ENCODE results near the gene CLTCL1.
A peak's percentile ranks its signal among the peaks of the same experiment; 100 is the strongest.
"Not testable (repeated sequence)": the region's sequence is repeated elsewhere in the genome, so short reads cannot be mapped to it uniquely, and the experiment has no call there.

The CLTCL1 gene

GRCh38 chr22:19292458-19293230, 1.1 kb upstream of the CLTCL1 start:
- Histone ChIP-seq H3K27me3 (ENCODE audit: control insufficient read depth in 2 of 2, insufficient read depth in 2 of 2, low read length in 2 of 2) (peaks cover 0 to 3% of the 10 kb centered on the region in 2 donors), H3K9me3 (ENCODE audit: control insufficient read depth in 2 of 2, low read length in 2 of 2) (no peaks in the 10 kb centered on the region), H3K4me3 (ENCODE audit: low read length in 2 of 2) (peak overlapping the region; percentile 91 to 99), H3K9ac (ENCODE audit: low read depth in 1 of 2, low read length in 2 of 2) (peak overlapping the region; percentile 77 to 88), H3K36me3 (ENCODE audit: control insufficient read depth in 2 of 2, insufficient read depth in 2 of 2, low read length in 2 of 2) (no peaks in the 10 kb centered on the region), H3K4me1 (ENCODE audit: control insufficient read depth in 2 of 2, insufficient read depth in 2 of 2, low read length in 2 of 2) (peaks cover 17 to 20% of the 10 kb centered on the region in 2 donors), H3K27ac (ENCODE audit: low read depth in 2 of 2, low read length in 2 of 2) (peak overlapping the region; percentile 18 to 74)

GRCh38 chr22:19291218-19291579, 320 bp downstream of the CLTCL1 start:
- H3K9ac ChIP-seq (ENCODE audit: low read depth in 1 of 2, low read length in 2 of 2) = peak overlapping the region; percentile 8 to 76
- H3K4me1 ChIP-seq (ENCODE audit: control insufficient read depth in 2 of 2, insufficient read depth in 2 of 2, low read length in 2 of 2) = peaks cover 17 to 20% of the 10 kb centered on the region in 2 donors
- peak overlapping the region; percentile 66 to 73 for H3K4me3 ChIP-seq (ENCODE audit: low read length in 2 of 2)
- H3K27ac ChIP-seq (ENCODE audit: low read depth in 2 of 2, low read length in 2 of 2) = no peak overlapping the region
- H3K36me3 ChIP-seq (ENCODE audit: control insufficient read depth in 2 of 2, insufficient read depth in 2 of 2, low read length in 2 of 2) = no peaks in the 10 kb centered on the region
- H3K27me3 ChIP-seq (ENCODE audit: control insufficient read depth in 2 of 2, insufficient read depth in 2 of 2, low read length in 2 of 2) = peaks cover 0 to 3% of the 10 kb centered on the region in 2 donors
- H3K9me3 ChIP-seq (ENCODE audit: control insufficient read depth in 2 of 2, low read length in 2 of 2) = no peaks in the 10 kb centered on the region

GRCh38 chr22:19290400-19291217, 910 bp downstream of the CLTCL1 start:
- Histone ChIP-seq H3K9ac (ENCODE audit: low read depth in 1 of 2, low read length in 2 of 2) (peak overlapping the region; percentile 8 to 76), H3K4me3 (ENCODE audit: low read length in 2 of 2) (peak overlapping the region; percentile 66 to 73), H3K9me3 (ENCODE audit: control insufficient read depth in 2 of 2, low read length in 2 of 2) (no peaks in the 10 kb centered on the region), H3K36me3 (ENCODE audit: control insufficient read depth in 2 of 2, insufficient read depth in 2 of 2, low read length in 2 of 2) (no peaks in the 10 kb centered on the region), H3K27me3 (ENCODE audit: control insufficient read depth in 2 of 2, insufficient read depth in 2 of 2, low read length in 2 of 2) (peaks cover 0 to 3% of the 10 kb centered on the region in 2 donors), H3K4me1 (ENCODE audit: control insufficient read depth in 2 of 2, insufficient read depth in 2 of 2, low read length in 2 of 2) (peaks cover 17 to 20% of the 10 kb centered on the region in 2 donors), H3K27ac (ENCODE audit: low read depth in 2 of 2, low read length in 2 of 2) (no peak overlapping the region)

GRCh38 chr22:19289475-19290161, 1.9 kb downstream of the CLTCL1 start:
- Histone ChIP-seq H3K4me1 (ENCODE audit: control insufficient read depth in 2 of 2, insufficient read depth in 2 of 2, low read length in 2 of 2) (peaks cover 17 to 20% of the 10 kb centered on the region in 2 donors), H3K36me3 (ENCODE audit: control insufficient read depth in 2 of 2, insufficient read depth in 2 of 2, low read length in 2 of 2) (no peaks in the 10 kb centered on the region), H3K27me3 (ENCODE audit: control insufficient read depth in 2 of 2, insufficient read depth in 2 of 2, low read length in 2 of 2) (peaks cover 0 to 3% of the 10 kb centered on the region in 2 donors), H3K4me3 (ENCODE audit: low read length in 2 of 2) (no peak overlapping the region), H3K9me3 (ENCODE audit: control insufficient read depth in 2 of 2, low read length in 2 of 2) (no peaks in the 10 kb centered on the region), H3K9ac (ENCODE audit: low read depth in 1 of 2, low read length in 2 of 2) (no peak overlapping the region), H3K27ac (ENCODE audit: low read depth in 2 of 2, low read length in 2 of 2) (no peak overlapping the region)

GRCh38 chr22:19287889-19288288, 3.6 kb downstream of the CLTCL1 start:
- no peaks in the 10 kb centered on the region for H3K36me3 ChIP-seq (ENCODE audit: control insufficient read depth in 2 of 2, insufficient read depth in 2 of 2, low read length in 2 of 2)
- H3K27ac ChIP-seq (ENCODE audit: low read depth in 2 of 2, low read length in 2 of 2) = no peak overlapping the region
- H3K4me1 ChIP-seq (ENCODE audit: control insufficient read depth in 2 of 2, insufficient read depth in 2 of 2, low read length in 2 of 2) = peaks cover 17 to 19% of the 10 kb centered on the region in 2 donors
- peaks cover 0 to 3% of the 10 kb centered on the region in 2 donors for H3K27me3 ChIP-seq (ENCODE audit: control insufficient read depth in 2 of 2, insufficient read depth in 2 of 2, low read length in 2 of 2)
- no peak overlapping the region for H3K9ac ChIP-seq (ENCODE audit: low read depth in 1 of 2, low read length in 2 of 2)
- no peaks in the 10 kb centered on the region for H3K9me3 ChIP-seq (ENCODE audit: control insufficient read depth in 2 of 2, low read length in 2 of 2)
- no peak overlapping the region for H3K4me3 ChIP-seq (ENCODE audit: low read length in 2 of 2)

- H3K27me3 ChIP-seq (ENCODE audit: control insufficient read depth in 2 of 2, insufficient read depth in 2 of 2, low read length in 2 of 2) = peaks cover 0 to 3% of the 10 kb centered on the region in 2 donors
- no peak overlapping the region for H3K9ac ChIP-seq (ENCODE audit: low read depth in 1 of 2, low read length in 2 of 2)
- no peaks in the 10 kb centered on the region for H3K9me3 ChIP-seq (ENCODE audit: control insufficient read depth in 2 of 2, low read length in 2 of 2)
- no peaks in the 10 kb centered on the region for H3K36me3 ChIP-seq (ENCODE audit: control insufficient read depth in 2 of 2, insufficient read depth in 2 of 2, low read length in 2 of 2)
- H3K4me3 ChIP-seq (ENCODE audit: low read length in 2 of 2) = no peak overlapping the region
- peaks cover 12 to 13% of the 10 kb centered on the region in 2 donors for H3K4me1 ChIP-seq (ENCODE audit: control insufficient read depth in 2 of 2, insufficient read depth in 2 of 2, low read length in 2 of 2)
- no peak overlapping the region for H3K27ac ChIP-seq (ENCODE audit: low read depth in 2 of 2, low read length in 2 of 2)
These were observed 4.3 kb downstream of the CLTCL1 start for GRCh38 chr22:19287076-19287707.

GRCh38 chr22:19285831-19286230, 5.7 kb downstream of the CLTCL1 start:
- H3K36me3 ChIP-seq (ENCODE audit: control insufficient read depth in 2 of 2, insufficient read depth in 2 of 2, low read length in 2 of 2) = no peaks in the 10 kb centered on the region
- H3K9ac ChIP-seq (ENCODE audit: low read depth in 1 of 2, low read length in 2 of 2) = no peak overlapping the region
- H3K4me3 ChIP-seq (ENCODE audit: low read length in 2 of 2) = no peak overlapping the region
- peaks cover 5 to 7% of the 10 kb centered on the region in 2 donors for H3K4me1 ChIP-seq (ENCODE audit: control insufficient read depth in 2 of 2, insufficient read depth in 2 of 2, low read length in 2 of 2)
- no peak overlapping the region for H3K27ac ChIP-seq (ENCODE audit: low read depth in 2 of 2, low read length in 2 of 2)
- H3K9me3 ChIP-seq (ENCODE audit: control insufficient read depth in 2 of 2, low read length in 2 of 2) = no peaks in the 10 kb centered on the region
- H3K27me3 ChIP-seq (ENCODE audit: control insufficient read depth in 2 of 2, insufficient read depth in 2 of 2, low read length in 2 of 2) = peaks cover 0 to 3% of the 10 kb centered on the region in 2 donors

- not testable (repeated sequence) for H3K4me3 ChIP-seq (ENCODE audit: low read length in 2 of 2); H3K9me3 ChIP-seq (ENCODE audit: control insufficient read depth in 2 of 2, low read length in 2 of 2); H3K9ac ChIP-seq (ENCODE audit: low read depth in 1 of 2, low read length in 2 of 2); H3K27me3 ChIP-seq (ENCODE audit: control insufficient read depth in 2 of 2, insufficient read depth in 2 of 2, low read length in 2 of 2); H3K4me1 ChIP-seq (ENCODE audit: control insufficient read depth in 2 of 2, insufficient read depth in 2 of 2, low read length in 2 of 2); H3K36me3 ChIP-seq (ENCODE audit: control insufficient read depth in 2 of 2, insufficient read depth in 2 of 2, low read length in 2 of 2); H3K27ac ChIP-seq (ENCODE audit: low read depth in 2 of 2, low read length in 2 of 2)
These were observed 12.4 kb downstream of the CLTCL1 start for GRCh38 chr22:19279143-19279542.

- Histone ChIP-seq H3K4me1 (ENCODE audit: control insufficient read depth in 2 of 2, insufficient read depth in 2 of 2, low read length in 2 of 2) (no peaks in the 10 kb centered on the region), H3K27ac (ENCODE audit: low read depth in 2 of 2, low read length in 2 of 2) (no peak overlapping the region), H3K9me3 (ENCODE audit: control insufficient read depth in 2 of 2, low read length in 2 of 2) (no peaks in the 10 kb centered on the region), H3K4me3 (ENCODE audit: low read length in 2 of 2) (no peak overlapping the region), H3K27me3 (ENCODE audit: control insufficient read depth in 2 of 2, insufficient read depth in 2 of 2, low read length in 2 of 2) (no peaks in the 10 kb centered on the region), H3K36me3 (ENCODE audit: control insufficient read depth in 2 of 2, insufficient read depth in 2 of 2, low read length in 2 of 2) (no peaks in the 10 kb centered on the region), H3K9ac (ENCODE audit: low read depth in 1 of 2, low read length in 2 of 2) (no peak overlapping the region)
These were observed 13.7 kb downstream of the CLTCL1 start for GRCh38 chr22:19277785-19278184.
